ENCODE results near the gene SC5D. TPM values are rescaled to one million over a fixed set of nuclear protein-coding genes. Genes with fewer than 3 reads are reported as not detected.

The SC5D gene
- total RNA-seq, 2 donors from 2014 or later = 24.4 to 79.6 TPM

DNA sequence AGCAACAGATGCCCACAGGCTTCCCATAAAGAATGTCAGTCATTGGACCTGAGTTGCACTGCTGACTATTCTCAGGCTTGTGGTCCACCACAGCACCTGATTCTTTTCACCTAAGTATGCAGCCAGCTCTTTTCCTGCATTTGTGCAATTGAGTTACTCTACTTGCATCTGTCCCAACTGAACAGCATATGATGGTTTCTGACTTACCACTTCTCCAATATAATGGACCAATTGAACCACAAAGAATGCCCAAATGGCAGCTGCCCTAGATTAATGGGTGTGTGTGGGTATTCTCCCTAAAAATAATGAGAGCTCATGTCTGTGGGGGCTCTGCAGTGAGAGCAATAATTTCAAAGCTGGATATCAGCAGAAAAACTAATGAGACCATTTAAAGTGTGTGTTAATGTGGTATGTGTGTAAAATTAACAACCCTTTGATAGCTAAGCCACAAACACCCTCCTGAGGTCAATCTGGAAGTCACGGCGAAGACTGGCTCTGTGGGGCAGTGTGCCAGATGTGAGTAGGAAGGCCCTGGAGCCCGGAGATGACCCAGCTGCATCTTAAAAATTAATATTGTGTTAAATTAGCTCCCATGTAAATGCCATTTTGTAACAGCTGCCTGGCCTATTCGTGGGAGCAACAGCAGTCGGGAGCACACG is 43.8 kb downstream of the SC5D start:
- H3K9me3 ChIP-seq = no peaks in the 10 kb centered on the region
- intact Hi-C loops (cut with DNase I) = no loop called here
- H3K27ac ChIP-seq = no peak overlapping the region
- no peaks in the 10 kb centered on the region for H3K27me3 ChIP-seq
- H3K4me3 ChIP-seq = no peak overlapping the region
- H3K36me3 ChIP-seq = no peaks in the 10 kb centered on the region
- TF ChIP-seq, protein P1, sequence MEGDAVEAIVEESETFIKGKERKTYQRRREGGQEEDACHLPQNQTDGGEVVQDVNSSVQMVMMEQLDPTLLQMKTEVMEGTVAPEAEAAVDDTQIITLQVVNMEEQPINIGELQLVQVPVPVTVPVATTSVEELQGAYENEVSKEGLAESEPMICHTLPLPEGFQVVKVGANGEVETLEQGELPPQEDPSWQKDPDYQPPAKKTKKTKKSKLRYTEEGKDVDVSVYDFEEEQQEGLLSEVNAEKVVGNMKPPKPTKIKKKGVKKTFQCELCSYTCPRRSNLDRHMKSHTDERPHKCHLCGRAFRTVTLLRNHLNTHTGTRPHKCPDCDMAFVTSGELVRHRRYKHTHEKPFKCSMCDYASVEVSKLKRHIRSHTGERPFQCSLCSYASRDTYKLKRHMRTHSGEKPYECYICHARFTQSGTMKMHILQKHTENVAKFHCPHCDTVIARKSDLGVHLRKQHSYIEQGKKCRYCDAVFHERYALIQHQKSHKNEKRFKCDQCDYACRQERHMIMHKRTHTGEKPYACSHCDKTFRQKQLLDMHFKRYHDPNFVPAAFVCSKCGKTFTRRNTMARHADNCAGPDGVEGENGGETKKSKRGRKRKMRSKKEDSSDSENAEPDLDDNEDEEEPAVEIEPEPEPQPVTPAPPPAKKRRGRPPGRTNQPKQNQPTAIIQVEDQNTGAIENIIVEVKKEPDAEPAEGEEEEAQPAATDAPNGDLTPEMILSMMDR (IDR thresholded peaks at IDR 0.05) = no peak
- no peak for DNase-seq
- H3K4me1 ChIP-seq = no peaks in the 10 kb centered on the region
- no peak overlapping the region for H3K9ac ChIP-seq (ENCODE audit: low read depth in 2 of 2, low read length in 2 of 2)

GRCh38 chr11:121337078-121337477 is 44.5 kb downstream of the SC5D start:
- DNase-seq = no peak
- H3K9me3 ChIP-seq = no peaks in the 10 kb centered on the region
- TF ChIP-seq, protein P1 (IDR thresholded peaks at IDR 0.05) = no peak
- H3K4me1 ChIP-seq = no peaks in the 10 kb centered on the region
- no peaks in the 10 kb centered on the region for H3K27me3 ChIP-seq
- H3K36me3 ChIP-seq = no peaks in the 10 kb centered on the region
- H3K27ac ChIP-seq = no peak overlapping the region
- H3K4me3 ChIP-seq = no peak overlapping the region
- intact Hi-C loops (cut with DNase I) = no loop called here
- no peak overlapping the region for H3K9ac ChIP-seq (ENCODE audit: low read depth in 2 of 2, low read length in 2 of 2)

DNA sequence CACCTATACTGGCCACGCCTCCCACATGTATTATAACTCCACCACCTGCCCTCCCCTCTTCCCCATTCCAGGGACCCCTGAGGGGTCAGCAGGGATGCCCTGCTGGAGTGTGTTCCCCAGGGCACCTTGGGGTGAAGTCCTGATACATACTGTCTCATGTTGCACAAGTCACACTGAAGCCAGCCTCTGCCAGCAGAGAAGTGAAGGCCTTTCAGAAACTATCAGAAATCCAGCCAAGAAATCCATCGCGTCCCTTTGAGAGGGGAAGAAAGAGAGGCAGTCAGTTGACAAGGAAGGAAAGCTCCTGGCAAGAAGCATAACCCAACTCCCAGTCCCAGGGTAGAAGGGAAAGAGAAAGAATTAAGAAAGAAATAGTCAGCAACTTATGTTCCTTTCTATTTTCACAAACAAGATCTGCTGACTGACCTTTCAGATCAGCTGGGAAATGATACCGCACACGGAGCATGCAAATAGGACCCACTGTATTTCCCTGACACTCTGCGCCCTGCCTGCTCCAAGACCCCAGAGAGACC is 45.2 kb downstream of the SC5D start:
- Histone ChIP-seq H3K27me3 (no peaks in the 10 kb centered on the region), H3K4me1 (no peaks in the 10 kb centered on the region), H3K4me3 (no peak overlapping the region), H3K9ac (ENCODE audit: low read depth in 2 of 2, low read length in 2 of 2) (no peak overlapping the region), H3K36me3 (no peaks in the 10 kb centered on the region), H3K27ac (no peak overlapping the region), H3K9me3 (no peaks in the 10 kb centered on the region)
- TF ChIP-seq, protein P1 (IDR thresholded peaks at IDR 0.05) = no peak
- intact Hi-C loops (cut with DNase I) = no loop called here
- no peak for DNase-seq

- intact Hi-C loops (cut with DNase I) = no loop called here
- Histone ChIP-seq H3K9me3 (no peaks in the 10 kb centered on the region), H3K27me3 (no peaks in the 10 kb centered on the region), H3K36me3 (no peaks in the 10 kb centered on the region), H3K4me3 (no peak overlapping the region), H3K9ac (ENCODE audit: low read depth in 2 of 2, low read length in 2 of 2) (no peak overlapping the region), H3K27ac (no peak overlapping the region), H3K4me1 (no peaks in the 10 kb centered on the region)
- no peak for DNase-seq
- TF ChIP-seq, protein P1 (IDR thresholded peaks at IDR 0.05) = no peak
Measured at GRCh38 chr11:121338536-121338935, 46.0 kb downstream of the SC5D start.

GRCh38 chr11:121340032-121340580 is 47.5 kb downstream of the SC5D start:
- TF ChIP-seq, protein P1 (IDR thresholded peaks at IDR 0.05) = no peak
- no peak for DNase-seq
- Histone ChIP-seq H3K27ac (no peak overlapping the region), H3K4me1 (no peaks in the 10 kb centered on the region), H3K9me3 (no peaks in the 10 kb centered on the region), H3K36me3 (no peaks in the 10 kb centered on the region), H3K27me3 (no peaks in the 10 kb centered on the region), H3K9ac (ENCODE audit: low read depth in 2 of 2, low read length in 2 of 2) (no peak overlapping the region), H3K4me3 (no peak overlapping the region)
- intact Hi-C loops (cut with DNase I) = no loop called here
